Measurements from ENCODE around the gene CARM1. TPM values are rescaled to one million over a fixed set of nuclear protein-coding genes. Genes with fewer than 3 reads are reported as not detected.
A peak's percentile ranks its signal among the peaks of the same experiment; 100 is the strongest.
"Not testable (repeated sequence)": the region's sequence is repeated elsewhere in the genome, so short reads cannot be mapped to it uniquely, and the experiment has no call there.

The CARM1 gene
- polyA plus RNA-seq, 2 donors = 28.5 to 35.7 TPM

DNA sequence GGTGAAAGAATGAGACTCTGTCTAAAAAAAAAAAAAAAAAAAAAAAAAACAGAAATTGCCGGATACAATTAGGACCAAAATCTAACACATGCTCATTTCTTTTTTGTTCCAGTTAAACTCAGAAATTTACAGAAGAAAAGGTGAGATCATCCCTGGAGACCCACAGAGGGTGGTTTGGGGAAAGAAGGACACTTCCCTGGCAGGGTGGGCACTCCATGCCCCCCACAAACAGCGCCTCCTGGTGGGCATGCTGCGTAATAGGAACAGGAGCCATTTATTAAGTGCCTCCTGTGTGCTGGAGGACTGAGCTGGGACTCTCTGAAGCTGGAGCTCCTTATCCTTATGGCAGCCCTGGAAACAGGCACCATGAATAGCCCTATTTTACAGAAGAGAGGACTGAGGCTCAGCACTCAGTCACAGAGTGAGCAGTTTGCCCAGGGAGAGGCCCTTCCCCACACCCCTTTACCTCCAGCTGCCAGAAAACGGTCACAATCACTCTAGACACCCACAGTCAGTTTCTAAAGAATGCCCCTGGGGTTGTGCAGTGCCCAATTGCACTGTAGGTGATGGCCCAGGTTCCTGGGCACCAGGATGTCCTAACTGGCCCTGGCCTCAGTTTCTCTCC, 13.0 kb upstream of the CARM1 start:
- Histone ChIP-seq H3K4me3 (ENCODE audit: low read depth in 1 of 2, low read length in 2 of 2) (no peak overlapping the region), H3K36me3 (ENCODE audit: control insufficient read depth in 2 of 2, insufficient read depth in 2 of 2, low read length in 1 of 2) (no peaks in the 10 kb centered on the region), H3K4me1 (ENCODE audit: control insufficient read depth in 2 of 2, insufficient read depth in 2 of 2, low read length in 1 of 2) (no peaks in the 10 kb centered on the region), H3K9me3 (ENCODE audit: control insufficient read depth in 2 of 2, insufficient read depth in 1 of 2, low read depth in 1 of 2, low read length in 1 of 2) (no peaks in the 10 kb centered on the region), H3K27ac (ENCODE audit: low read depth in 2 of 2, low read length in 1 of 2) (no peak overlapping the region), H3K27me3 (ENCODE audit: control insufficient read depth in 1 of 2, insufficient read depth in 2 of 2, low read length in 2 of 2) (no peaks in the 10 kb centered on the region)
- 50 to 59% methylated on average over 4 of the region's 4 CpGs for WGBS, 2 donors

DNA sequence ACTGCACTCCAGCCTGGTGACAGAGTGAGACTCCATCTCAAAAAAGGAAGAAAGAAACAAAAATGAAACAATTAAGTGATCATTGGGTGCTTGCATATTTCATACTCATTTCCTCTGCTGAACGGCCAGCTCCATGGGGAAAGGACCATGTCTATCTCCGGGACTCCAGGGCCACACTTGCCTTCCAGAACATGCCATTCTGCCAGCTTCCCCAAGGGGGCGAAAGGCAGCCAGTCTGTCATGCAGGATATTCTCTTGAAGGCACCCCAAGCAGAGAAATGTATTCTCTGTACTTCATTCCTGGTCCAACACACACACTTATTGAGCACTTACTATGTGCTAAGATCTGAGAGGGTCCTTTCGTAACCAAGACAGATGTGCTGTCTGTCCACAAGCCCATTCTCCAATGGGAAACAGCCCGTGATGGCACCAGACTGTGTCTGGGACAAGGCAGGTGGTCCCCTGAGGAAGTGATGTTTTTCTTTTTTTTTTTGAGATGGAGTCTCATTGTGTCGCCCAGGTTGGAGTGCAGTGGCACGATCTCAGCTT, 10.2 kb upstream of the CARM1 start:
- Histone ChIP-seq H3K27me3 (ENCODE audit: control insufficient read depth in 1 of 2, insufficient read depth in 2 of 2, low read length in 2 of 2) (no peaks in the 10 kb centered on the region), H3K9me3 (ENCODE audit: control insufficient read depth in 2 of 2, insufficient read depth in 1 of 2, low read depth in 1 of 2, low read length in 1 of 2) (no peaks in the 10 kb centered on the region), H3K36me3 (ENCODE audit: control insufficient read depth in 2 of 2, insufficient read depth in 2 of 2, low read length in 1 of 2) (no peaks in the 10 kb centered on the region), H3K4me1 (ENCODE audit: control insufficient read depth in 2 of 2, insufficient read depth in 2 of 2, low read length in 1 of 2) (no peaks in the 10 kb centered on the region), H3K27ac (ENCODE audit: low read depth in 2 of 2, low read length in 1 of 2) (no peak overlapping the region), H3K4me3 (ENCODE audit: low read depth in 1 of 2, low read length in 2 of 2) (no peak overlapping the region)
- 71 to 75% methylated on average over 7 of the region's 7 CpGs for WGBS, 2 donors

DNA sequence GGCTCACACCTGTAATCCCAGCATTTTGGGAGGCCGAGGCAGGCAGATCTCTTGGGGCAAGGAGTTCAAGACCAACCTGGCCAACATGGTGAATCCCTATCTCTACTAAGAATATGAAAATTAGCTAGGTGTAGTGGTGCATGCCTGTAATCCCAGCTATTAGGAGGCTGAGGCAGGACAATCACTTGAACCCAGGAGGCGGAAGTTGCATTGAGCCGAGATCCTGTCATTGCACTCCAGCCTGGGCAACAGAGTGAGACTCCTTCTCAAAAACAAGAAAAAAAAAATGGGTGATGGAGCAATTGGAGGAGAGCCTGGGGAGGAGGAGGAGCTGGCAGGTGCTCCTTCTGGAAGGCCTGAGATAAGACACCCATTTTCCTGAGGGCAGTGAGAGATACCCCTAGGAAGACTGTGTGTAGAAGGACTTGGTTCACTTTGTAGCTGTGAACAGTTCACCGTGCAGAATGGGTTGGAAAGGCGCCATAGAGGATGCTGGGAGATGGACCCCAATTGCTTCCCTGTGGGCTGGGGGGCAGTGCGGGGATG, 8.7 kb upstream of the CARM1 start:
- H3K9me3 ChIP-seq (ENCODE audit: control insufficient read depth in 2 of 2, insufficient read depth in 1 of 2, low read depth in 1 of 2, low read length in 1 of 2) = no peaks in the 10 kb centered on the region
- peak overlapping the region in 1 of 2 donors; percentile 68 for H3K27ac ChIP-seq (ENCODE audit: low read depth in 2 of 2, low read length in 1 of 2)
- H3K36me3 ChIP-seq (ENCODE audit: control insufficient read depth in 2 of 2, insufficient read depth in 2 of 2, low read length in 1 of 2) = no peaks in the 10 kb centered on the region
- WGBS, 2 donors = 71 to 81% methylated on average over 6 of the region's 6 CpGs
- H3K4me3 ChIP-seq (ENCODE audit: low read depth in 1 of 2, low read length in 2 of 2) = no peak overlapping the region
- H3K27me3 ChIP-seq (ENCODE audit: control insufficient read depth in 1 of 2, insufficient read depth in 2 of 2, low read length in 2 of 2) = no peaks in the 10 kb centered on the region
- no peaks in the 10 kb centered on the region for H3K4me1 ChIP-seq (ENCODE audit: control insufficient read depth in 2 of 2, insufficient read depth in 2 of 2, low read length in 1 of 2)

GRCh38 chr19:10863107-10863717, 8.1 kb upstream of the CARM1 start:
- Histone ChIP-seq H3K9me3 (ENCODE audit: control insufficient read depth in 2 of 2, insufficient read depth in 1 of 2, low read depth in 1 of 2, low read length in 1 of 2) (no peaks in the 10 kb centered on the region), H3K27me3 (ENCODE audit: control insufficient read depth in 1 of 2, insufficient read depth in 2 of 2, low read length in 2 of 2) (no peaks in the 10 kb centered on the region), H3K36me3 (ENCODE audit: control insufficient read depth in 2 of 2, insufficient read depth in 2 of 2, low read length in 1 of 2) (no peaks in the 10 kb centered on the region), H3K4me3 (ENCODE audit: low read depth in 1 of 2, low read length in 2 of 2) (no peak overlapping the region), H3K27ac (ENCODE audit: low read depth in 2 of 2, low read length in 1 of 2) (peak overlapping the region; percentile 32 to 68), H3K4me1 (ENCODE audit: control insufficient read depth in 2 of 2, insufficient read depth in 2 of 2, low read length in 1 of 2) (no peaks in the 10 kb centered on the region)
- WGBS, 2 donors = 47 to 53% methylated on average over 18 of the region's 18 CpGs

DNA sequence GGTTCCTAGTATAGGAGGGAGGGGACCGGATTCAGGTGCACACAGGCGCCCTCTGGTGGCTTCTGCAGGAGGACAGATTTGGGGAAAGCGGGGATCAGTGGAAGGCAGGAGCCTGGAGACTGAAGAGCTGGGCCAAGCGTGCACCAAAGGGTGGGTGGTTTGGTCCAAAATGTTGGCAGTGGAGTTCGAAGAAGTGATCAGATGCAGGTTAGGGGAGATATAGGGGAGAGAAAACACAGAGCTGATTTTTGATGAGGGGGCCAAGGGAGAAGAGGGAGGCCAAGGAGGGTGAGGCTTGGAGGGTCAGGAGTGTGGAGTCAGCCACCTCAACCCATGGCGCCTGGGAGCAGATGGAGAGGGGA, 6.8 kb upstream of the CARM1 start:
- Histone ChIP-seq H3K27ac (ENCODE audit: low read depth in 2 of 2, low read length in 1 of 2) (no peak overlapping the region), H3K36me3 (ENCODE audit: control insufficient read depth in 2 of 2, insufficient read depth in 2 of 2, low read length in 1 of 2) (no peaks in the 10 kb centered on the region), H3K4me3 (ENCODE audit: low read depth in 1 of 2, low read length in 2 of 2) (no peak overlapping the region), H3K27me3 (ENCODE audit: control insufficient read depth in 1 of 2, insufficient read depth in 2 of 2, low read length in 2 of 2) (no peaks in the 10 kb centered on the region), H3K4me1 (ENCODE audit: control insufficient read depth in 2 of 2, insufficient read depth in 2 of 2, low read length in 1 of 2) (no peaks in the 10 kb centered on the region), H3K9me3 (ENCODE audit: control insufficient read depth in 2 of 2, insufficient read depth in 1 of 2, low read depth in 1 of 2, low read length in 1 of 2) (no peaks in the 10 kb centered on the region)
- 14 to 16% methylated on average over 6 of the region's 6 CpGs for WGBS, 2 donors

DNA sequence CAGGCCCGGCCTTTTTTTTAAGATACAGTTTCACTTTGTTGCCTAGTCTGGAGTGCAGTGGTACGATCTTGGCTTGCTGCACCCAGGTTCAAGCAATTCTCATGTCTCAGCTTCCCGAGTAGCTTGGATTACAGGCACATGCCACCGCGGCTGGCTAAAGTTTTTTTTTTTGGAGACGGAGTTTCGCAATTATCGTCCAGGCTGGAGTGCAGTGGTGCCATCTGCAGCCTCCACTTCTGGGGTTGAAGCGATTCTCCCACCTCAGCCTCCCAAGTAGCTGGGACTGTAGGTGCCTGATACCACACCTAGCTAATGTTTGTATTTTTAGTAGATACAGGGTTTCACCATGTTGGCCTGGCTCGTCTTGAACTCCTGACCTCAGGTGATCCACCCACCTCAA, 4.9 kb upstream of the CARM1 start:
- Histone ChIP-seq H3K27ac (ENCODE audit: low read depth in 2 of 2, low read length in 1 of 2) (no peak overlapping the region), H3K4me3 (ENCODE audit: low read depth in 1 of 2, low read length in 2 of 2) (no peak overlapping the region), H3K27me3 (ENCODE audit: control insufficient read depth in 1 of 2, insufficient read depth in 2 of 2, low read length in 2 of 2) (no peaks in the 10 kb centered on the region), H3K9me3 (ENCODE audit: control insufficient read depth in 2 of 2, insufficient read depth in 1 of 2, low read depth in 1 of 2, low read length in 1 of 2) (no peaks in the 10 kb centered on the region), H3K4me1 (ENCODE audit: control insufficient read depth in 2 of 2, insufficient read depth in 2 of 2, low read length in 1 of 2) (no peaks in the 10 kb centered on the region), H3K36me3 (ENCODE audit: control insufficient read depth in 2 of 2, insufficient read depth in 2 of 2, low read length in 1 of 2) (no peaks in the 10 kb centered on the region)
- 90 to 95% methylated on average over 10 of the region's 10 CpGs for WGBS, 2 donors

- 92 to 98% methylated on average over 10 of the region's 10 CpGs for WGBS, 2 donors
- Histone ChIP-seq H3K4me1 (ENCODE audit: control insufficient read depth in 2 of 2, insufficient read depth in 2 of 2, low read length in 1 of 2) (no peaks in the 10 kb centered on the region), H3K4me3 (ENCODE audit: low read depth in 1 of 2, low read length in 2 of 2) (no peak overlapping the region), H3K27me3 (ENCODE audit: control insufficient read depth in 1 of 2, insufficient read depth in 2 of 2, low read length in 2 of 2) (no peaks in the 10 kb centered on the region), H3K9me3 (ENCODE audit: control insufficient read depth in 2 of 2, insufficient read depth in 1 of 2, low read depth in 1 of 2, low read length in 1 of 2) (no peaks in the 10 kb centered on the region), H3K27ac (ENCODE audit: low read depth in 2 of 2, low read length in 1 of 2) (no peak overlapping the region), H3K36me3 (ENCODE audit: control insufficient read depth in 2 of 2, insufficient read depth in 2 of 2, low read length in 1 of 2) (no peaks in the 10 kb centered on the region)
Observed at GRCh38 chr19:10868872-10869547, 2.3 kb upstream of the CARM1 start.

DNA sequence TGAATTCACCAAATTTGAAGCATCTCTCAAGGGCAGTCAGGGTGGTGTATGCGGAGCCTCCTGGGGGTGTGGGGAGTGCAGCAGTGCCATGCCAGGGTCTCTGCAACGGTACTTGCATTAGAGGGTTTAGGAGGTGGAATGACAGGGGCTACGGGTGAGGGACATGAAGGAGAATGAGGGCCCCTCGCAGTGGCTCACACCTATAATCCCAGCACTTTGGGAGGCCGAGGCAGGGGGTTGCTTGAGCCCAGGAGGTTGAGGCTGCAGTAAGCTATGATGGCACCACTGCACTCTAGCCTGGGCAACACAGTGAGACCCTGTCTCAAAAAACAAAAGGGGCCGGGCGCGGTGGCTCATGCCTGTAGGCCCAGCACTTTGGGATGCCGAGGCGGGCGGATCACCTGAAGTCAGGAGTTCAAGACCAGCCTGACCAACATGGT, 1.5 kb upstream of the CARM1 start:
- not testable (repeated sequence) for H3K4me3 ChIP-seq (ENCODE audit: low read depth in 1 of 2, low read length in 2 of 2); H3K27me3 ChIP-seq (ENCODE audit: control insufficient read depth in 1 of 2, insufficient read depth in 2 of 2, low read length in 2 of 2); H3K36me3 ChIP-seq (ENCODE audit: control insufficient read depth in 2 of 2, insufficient read depth in 2 of 2, low read length in 1 of 2); H3K9me3 ChIP-seq (ENCODE audit: control insufficient read depth in 2 of 2, insufficient read depth in 1 of 2, low read depth in 1 of 2, low read length in 1 of 2); H3K27ac ChIP-seq (ENCODE audit: low read depth in 2 of 2, low read length in 1 of 2); H3K4me1 ChIP-seq (ENCODE audit: control insufficient read depth in 2 of 2, insufficient read depth in 2 of 2, low read length in 1 of 2)
- 89 to 90% methylated on average over 11 of the region's 11 CpGs for WGBS, 2 donors

- Histone ChIP-seq H3K27me3 (ENCODE audit: control insufficient read depth in 1 of 2, insufficient read depth in 2 of 2, low read length in 2 of 2) (no peaks in the 10 kb centered on the region), H3K4me1 (ENCODE audit: control insufficient read depth in 2 of 2, insufficient read depth in 2 of 2, low read length in 1 of 2) (no peaks in the 10 kb centered on the region), H3K4me3 (ENCODE audit: low read depth in 1 of 2, low read length in 2 of 2) (peak overlapping the region; percentile 34 to 43), H3K9me3 (ENCODE audit: control insufficient read depth in 2 of 2, insufficient read depth in 1 of 2, low read depth in 1 of 2, low read length in 1 of 2) (no peaks in the 10 kb centered on the region), H3K36me3 (ENCODE audit: control insufficient read depth in 2 of 2, insufficient read depth in 2 of 2, low read length in 1 of 2) (no peaks in the 10 kb centered on the region), H3K27ac (ENCODE audit: low read depth in 2 of 2, low read length in 1 of 2) (peak overlapping the region; percentile 71 to 92)
- WGBS, 2 donors = 2% methylated on average over 21 to 22 of the region's 22 CpGs
Observed at GRCh38 chr19:10870501-10870954, 825 bp upstream of the CARM1 start.
